ENCODE measurements around the gene EBPL. TPM values are rescaled to one million over a fixed set of nuclear protein-coding genes. Genes with fewer than 3 reads are reported as not detected.

The EBPL gene
- total RNA-seq, 4 donors from 2014 or later, result 38.2 to 130 (median 87.0) TPM

DNA sequence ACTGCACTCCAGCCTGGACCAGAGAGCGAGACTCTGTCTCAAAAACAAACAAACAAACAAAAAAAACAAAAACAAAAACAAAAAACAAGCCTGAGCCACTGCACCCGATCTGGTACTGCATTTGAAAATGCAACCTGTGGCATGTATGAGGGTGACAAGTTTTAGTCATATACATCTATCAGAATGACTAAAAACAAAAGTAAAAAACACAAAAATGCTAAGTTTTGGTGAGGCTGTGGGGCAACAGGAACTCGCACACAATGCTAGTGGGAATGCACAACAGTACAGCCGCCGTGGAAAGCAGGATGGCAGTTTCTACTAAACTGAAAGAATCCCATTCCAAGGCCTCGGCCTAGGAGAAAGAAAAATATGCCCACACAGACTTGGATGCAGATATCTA, 7.8 kb downstream of the EBPL start:
- Histone ChIP-seq H3K4me3 (no peak overlapping the region), H3K9me3 (no peaks in the 10 kb centered on the region), H3K36me3 (peaks cover 4% of the 10 kb centered on the region), H3K27me3 (no peaks in the 10 kb centered on the region), H3K4me1 (peaks cover 5% of the 10 kb centered on the region), H3K27ac (no peak overlapping the region)
- 93% methylated on average over 6 of the region's 6 CpGs for WGBS
- TF ChIP-seq, protein P1, sequence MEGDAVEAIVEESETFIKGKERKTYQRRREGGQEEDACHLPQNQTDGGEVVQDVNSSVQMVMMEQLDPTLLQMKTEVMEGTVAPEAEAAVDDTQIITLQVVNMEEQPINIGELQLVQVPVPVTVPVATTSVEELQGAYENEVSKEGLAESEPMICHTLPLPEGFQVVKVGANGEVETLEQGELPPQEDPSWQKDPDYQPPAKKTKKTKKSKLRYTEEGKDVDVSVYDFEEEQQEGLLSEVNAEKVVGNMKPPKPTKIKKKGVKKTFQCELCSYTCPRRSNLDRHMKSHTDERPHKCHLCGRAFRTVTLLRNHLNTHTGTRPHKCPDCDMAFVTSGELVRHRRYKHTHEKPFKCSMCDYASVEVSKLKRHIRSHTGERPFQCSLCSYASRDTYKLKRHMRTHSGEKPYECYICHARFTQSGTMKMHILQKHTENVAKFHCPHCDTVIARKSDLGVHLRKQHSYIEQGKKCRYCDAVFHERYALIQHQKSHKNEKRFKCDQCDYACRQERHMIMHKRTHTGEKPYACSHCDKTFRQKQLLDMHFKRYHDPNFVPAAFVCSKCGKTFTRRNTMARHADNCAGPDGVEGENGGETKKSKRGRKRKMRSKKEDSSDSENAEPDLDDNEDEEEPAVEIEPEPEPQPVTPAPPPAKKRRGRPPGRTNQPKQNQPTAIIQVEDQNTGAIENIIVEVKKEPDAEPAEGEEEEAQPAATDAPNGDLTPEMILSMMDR (IDR thresholded peaks at IDR 0.05), result no peak
- TF ChIP-seq EP300 (IDR thresholded peaks at IDR 0.05), result no peak
- no peak for DNase-seq (ENCODE audit: low spot score in 2 of 2)

DNA sequence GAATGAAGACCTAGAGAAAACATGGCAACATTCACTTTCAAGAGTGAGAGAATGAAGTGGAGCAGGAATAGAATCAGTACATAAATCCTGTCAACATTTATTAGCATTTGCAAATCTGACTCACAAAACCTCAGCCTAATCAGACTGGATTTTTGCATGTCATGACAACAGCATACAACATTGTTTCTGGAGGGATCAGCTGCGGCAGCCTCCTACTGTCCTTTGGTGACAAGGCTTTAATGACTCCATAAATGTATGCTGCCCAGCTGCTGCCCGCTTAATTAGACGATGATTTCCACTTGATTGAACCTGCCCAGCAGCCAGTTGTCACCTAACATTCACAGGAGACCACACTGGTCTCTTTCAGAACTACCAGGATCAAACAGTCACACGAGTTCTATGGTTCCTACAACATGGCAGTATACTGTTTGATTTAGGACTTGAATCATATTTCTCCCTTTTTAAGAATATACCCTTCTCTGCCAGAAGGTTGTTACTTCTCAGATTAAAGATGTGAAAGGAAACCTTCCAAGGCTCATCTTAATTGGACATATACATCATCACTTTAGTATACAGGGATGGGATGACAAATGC, 9.3 kb downstream of the EBPL start:
- no peak overlapping the region for H3K27ac ChIP-seq
- DNase-seq (ENCODE audit: low spot score in 2 of 2), result no peak
- H3K4me1 ChIP-seq, result peaks cover 3% of the 10 kb centered on the region
- H3K36me3 ChIP-seq, result peaks cover 4% of the 10 kb centered on the region
- no peaks in the 10 kb centered on the region for H3K9me3 ChIP-seq
- no peaks in the 10 kb centered on the region for H3K27me3 ChIP-seq
- 46% methylated on average over 4 of the region's 4 CpGs for WGBS
- no peak overlapping the region for H3K4me3 ChIP-seq
- TF ChIP-seq POLR2AphosphoS5 (IDR thresholded peaks at IDR 0.05) (no peak), EP300 (IDR thresholded peaks at IDR 0.05) (no peak)

DNA sequence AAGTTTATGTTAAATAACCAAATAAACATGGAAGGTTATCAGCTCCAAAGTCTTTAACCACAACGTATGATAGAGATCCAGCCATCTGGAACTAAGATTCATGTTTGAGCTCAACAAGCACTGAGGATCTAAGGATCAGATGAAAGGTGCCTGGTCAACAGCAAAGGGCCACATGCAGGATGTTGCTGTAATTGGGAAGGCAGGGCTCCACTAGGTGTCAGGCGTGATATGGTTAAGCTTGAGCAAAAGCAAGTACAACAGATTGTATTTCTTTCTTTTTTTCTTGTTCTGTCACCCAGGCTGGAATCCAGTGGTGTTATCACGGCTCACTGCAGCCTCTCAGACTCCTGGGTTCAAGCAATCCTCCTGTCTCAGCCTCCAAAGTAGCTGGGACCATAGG, 12.0 kb downstream of the EBPL start:
- H3K27me3 ChIP-seq, result no peaks in the 10 kb centered on the region
- DNase-seq (ENCODE audit: low spot score in 2 of 2), result no peak
- H3K4me3 ChIP-seq, result no peak overlapping the region
- no peak for TF ChIP-seq EP300 (IDR thresholded peaks at IDR 0.05)
- H3K4me1 ChIP-seq, result peaks cover 3% of the 10 kb centered on the region
- H3K9me3 ChIP-seq, result no peaks in the 10 kb centered on the region
- peaks cover 8% of the 10 kb centered on the region for H3K36me3 ChIP-seq
- 85% methylated on average over 3 of the region's 3 CpGs for WGBS
- H3K27ac ChIP-seq, result no peak overlapping the region

DNA sequence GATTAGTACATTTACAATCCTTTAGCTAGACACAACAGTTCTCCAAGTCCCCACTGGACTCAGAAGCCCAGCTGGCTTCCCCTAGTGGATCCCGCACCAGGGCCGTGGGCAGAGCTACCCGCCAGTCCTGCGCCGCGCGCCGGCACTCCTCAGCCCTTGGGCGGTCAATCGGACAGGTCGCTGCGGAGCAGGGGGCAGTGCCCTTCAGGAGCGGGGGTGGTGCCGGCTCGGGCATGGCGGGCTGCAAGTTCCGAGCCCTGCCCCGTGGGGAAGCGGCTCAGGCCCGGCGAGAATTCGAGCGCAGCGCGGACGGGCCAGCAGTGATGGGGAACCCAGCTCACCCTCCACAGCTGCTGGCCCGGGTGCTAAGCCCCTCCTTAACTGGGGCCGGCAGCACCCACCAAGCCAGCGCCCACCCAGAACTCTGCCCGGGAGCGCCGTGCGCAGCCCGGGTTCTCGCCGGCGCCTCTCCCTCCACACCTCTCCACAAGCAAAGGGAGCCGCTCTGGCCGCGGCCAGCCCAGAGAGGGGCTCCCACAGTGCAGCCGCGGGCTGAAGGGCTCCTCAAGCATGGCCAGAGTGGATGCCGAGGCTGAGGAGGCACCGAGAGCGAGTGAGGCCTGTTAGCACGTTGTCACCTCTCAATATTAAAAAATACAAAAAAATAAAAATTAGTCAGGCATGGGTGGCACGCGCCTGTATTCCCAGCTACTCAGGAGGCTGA, 12.9 kb downstream of the EBPL start:
- 96% methylated on average over 42 of the region's 48 CpGs for WGBS
- Histone ChIP-seq H3K4me3 (no peak overlapping the region), H3K9me3 (no peaks in the 10 kb centered on the region), H3K36me3 (peaks cover 8% of the 10 kb centered on the region), H3K27me3 (no peaks in the 10 kb centered on the region), H3K4me1 (peaks cover 3% of the 10 kb centered on the region), H3K27ac (no peak overlapping the region)
- DNase-seq (ENCODE audit: low spot score in 2 of 2), result no peak
- TF ChIP-seq POLR2AphosphoS5 (IDR thresholded peaks at IDR 0.05) (no peak), POLR2A (IDR thresholded peaks at IDR 0.05) (no peak)

DNA sequence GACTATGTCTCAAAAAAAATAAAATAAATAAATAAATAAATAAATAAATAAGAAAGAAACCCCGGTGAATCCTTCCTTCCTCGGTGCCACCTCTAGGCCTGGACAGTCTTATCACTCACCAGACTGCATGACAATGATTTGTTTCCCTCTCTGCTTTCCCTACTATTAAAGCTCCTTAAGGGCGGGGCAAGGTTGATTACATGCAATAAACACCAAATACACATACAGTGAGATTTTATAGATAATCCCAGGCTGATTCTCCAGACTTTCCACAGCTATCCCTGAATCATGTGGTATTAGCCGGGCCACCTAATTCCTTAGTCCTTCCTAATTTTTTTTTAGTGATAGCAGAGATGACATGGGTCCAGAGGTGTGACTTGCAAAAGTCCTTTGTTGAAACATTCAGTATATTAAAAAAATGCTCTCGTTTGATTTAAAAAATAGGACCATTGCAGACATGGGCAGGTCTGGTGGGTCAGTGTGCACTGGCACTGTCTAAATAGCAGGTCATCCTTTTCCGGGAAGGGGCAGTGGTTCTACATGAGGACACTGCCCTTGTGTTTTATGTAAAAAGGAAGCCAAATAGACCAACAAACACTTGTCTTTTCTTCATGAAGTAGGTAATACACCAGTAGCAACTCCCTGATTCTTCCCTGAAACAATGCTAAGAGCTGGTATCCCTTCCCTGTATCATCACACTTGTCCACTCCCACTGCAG, 14.5 kb downstream of the EBPL start:
- Histone ChIP-seq H3K36me3 (peaks cover 8% of the 10 kb centered on the region), H3K9me3 (no peaks in the 10 kb centered on the region), H3K4me3 (no peak overlapping the region), H3K27me3 (no peaks in the 10 kb centered on the region), H3K4me1 (no peaks in the 10 kb centered on the region), H3K27ac (no peak overlapping the region)
- TF ChIP-seq POLR2AphosphoS5 (IDR thresholded peaks at IDR 0.05), result no peak
- no peak for TF ChIP-seq POLR2A (IDR thresholded peaks at IDR 0.05)
- TF ChIP-seq, protein P1 (IDR thresholded peaks at IDR 0.05), result no peak
- TF ChIP-seq EP300 (IDR thresholded peaks at IDR 0.05), result no peak
- no peak for DNase-seq (ENCODE audit: low spot score in 2 of 2)
- 93% methylated on average over 6 of the region's 6 CpGs for WGBS

DNA sequence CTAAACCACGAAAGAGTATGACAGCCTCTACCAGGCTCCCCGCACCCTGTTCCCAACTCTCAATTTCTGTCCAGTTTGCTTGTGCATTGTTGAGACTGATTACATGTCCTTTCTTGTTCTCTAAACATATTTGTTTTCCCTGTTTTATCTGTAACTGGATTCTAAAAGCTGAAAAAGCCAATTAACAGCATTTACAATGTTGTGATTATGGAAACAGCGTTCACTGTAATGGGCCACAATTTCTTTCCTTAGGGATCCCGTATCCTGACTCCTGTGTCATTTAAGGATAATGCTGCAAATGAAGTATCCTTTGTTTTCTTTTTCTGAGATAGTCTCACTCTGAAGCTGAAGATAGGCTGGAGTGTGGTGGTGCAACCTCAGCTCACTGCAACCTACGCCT, 20.5 kb downstream of the EBPL start:
- Histone ChIP-seq H3K27ac (no peak overlapping the region), H3K9me3 (no peaks in the 10 kb centered on the region), H3K4me3 (no peak overlapping the region), H3K36me3 (peaks cover 20% of the 10 kb centered on the region), H3K27me3 (no peaks in the 10 kb centered on the region), H3K4me1 (peaks cover 3% of the 10 kb centered on the region)
- no peak for TF ChIP-seq POLR2A (IDR thresholded peaks at IDR 0.05)
- no peak for TF ChIP-seq POLR2AphosphoS5 (IDR thresholded peaks at IDR 0.05)
- TF ChIP-seq, protein P1 (IDR thresholded peaks at IDR 0.05), result no peak
- no peak for TF ChIP-seq EP300 (IDR thresholded peaks at IDR 0.05)
- DNase-seq (ENCODE audit: low spot score in 2 of 2), result no peak
- 78% methylated on average over 5 of the region's 5 CpGs for WGBS
